Stromal cell of bone marrow (primary cell): ENCODE measurements around the gene PDE3B.

Experiments used
- DNase-seq: peaks from one replicate; pipeline ENCODE4 v3.0.0-alpha.2; 2012; ENCODE audit warnings: low read depth

PDE3B gene

DNA sequence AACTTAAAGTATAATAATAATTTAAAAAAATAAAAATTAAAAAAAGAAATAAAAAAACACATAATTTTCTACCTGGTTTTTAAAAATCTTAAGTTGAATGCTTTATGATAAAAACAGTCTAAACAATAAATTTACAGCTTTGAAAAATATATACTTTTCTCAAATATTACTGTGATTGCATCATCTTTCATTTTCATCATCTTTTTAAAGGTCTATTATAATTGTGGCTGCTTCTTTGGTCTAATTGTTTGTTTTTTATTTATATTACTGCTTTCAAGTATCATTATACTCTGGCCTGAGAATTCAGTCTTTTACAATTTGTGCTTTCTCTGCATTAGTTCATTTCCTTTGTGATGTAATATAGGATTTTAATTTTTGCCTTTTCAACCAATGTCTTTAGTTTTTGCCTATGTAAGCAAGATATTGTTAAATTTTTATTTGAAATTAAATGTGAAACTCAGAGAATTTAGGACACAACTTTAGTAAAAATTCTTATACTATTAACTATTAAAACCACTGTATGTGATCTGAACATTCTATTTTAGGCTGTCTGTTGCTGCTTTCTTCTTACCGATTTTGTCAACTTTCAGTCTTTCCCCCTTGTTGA, 241.2 kb downstream of the PDE3B start:
- DNase-seq = no peak

DNA sequence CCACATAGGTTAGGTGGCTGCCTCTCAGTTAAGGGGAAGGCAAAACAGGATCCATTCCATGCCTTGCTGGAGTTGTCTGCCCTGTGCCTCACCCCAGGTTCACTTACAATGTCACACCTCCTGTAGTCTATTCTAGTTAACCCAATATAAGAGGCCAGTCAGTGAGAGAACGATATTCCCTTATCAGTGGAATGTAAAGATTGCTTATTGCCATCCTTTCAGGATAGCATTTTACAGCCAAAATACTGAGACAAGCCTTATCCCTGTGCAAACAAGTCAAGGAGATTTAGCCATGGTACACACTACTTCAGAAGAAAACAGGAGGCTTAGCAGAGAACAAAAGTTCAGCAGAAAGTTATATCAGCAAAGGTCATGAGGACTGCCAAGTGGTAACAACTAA, 242.9 kb downstream of the PDE3B start:
- DNase-seq = no peak

DNA sequence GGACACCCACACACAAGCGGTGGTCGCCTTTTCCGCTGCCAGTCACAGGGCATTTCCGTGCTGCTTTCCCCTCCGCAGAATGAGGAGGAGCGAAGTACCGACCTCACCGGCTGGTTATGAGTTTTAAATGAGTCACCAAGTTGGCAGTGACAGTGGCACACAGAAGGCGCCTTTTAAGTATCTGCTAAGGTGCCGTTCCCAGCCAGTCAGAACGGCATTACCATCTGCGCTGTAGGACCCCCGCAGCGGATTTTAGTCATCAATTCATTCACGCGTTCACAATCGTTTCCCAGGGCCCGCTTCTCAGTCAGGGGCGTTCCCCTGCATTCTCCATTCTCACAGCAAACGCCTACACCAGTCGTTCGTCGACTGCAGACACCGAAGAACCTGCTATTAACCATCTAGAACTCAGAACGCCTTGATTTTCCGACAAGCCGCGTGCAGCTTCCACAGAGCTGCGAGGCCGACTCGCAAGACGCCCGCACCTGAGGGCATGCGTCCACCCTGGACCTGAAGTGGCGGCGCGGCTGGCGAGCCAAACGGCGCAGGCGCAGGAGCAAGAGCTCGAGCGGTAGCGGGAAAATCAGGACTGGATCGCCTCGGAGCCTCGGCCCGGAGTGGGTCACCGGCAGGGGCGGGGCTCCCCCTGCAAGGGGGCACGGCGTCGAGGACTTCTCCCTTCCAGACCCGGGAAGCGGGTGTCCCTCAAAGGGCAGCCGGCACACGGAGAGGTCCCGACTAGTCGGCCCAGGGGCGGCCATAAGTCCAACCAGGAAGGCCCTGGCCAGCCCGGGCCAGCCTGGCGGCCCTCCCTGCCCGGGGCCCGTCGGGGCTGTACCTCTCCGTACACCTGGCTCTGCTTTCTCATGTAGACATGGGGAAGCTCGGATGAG, 247.8 kb downstream of the PDE3B start:
- peak; percentile 63 for DNase-seq

DNA sequence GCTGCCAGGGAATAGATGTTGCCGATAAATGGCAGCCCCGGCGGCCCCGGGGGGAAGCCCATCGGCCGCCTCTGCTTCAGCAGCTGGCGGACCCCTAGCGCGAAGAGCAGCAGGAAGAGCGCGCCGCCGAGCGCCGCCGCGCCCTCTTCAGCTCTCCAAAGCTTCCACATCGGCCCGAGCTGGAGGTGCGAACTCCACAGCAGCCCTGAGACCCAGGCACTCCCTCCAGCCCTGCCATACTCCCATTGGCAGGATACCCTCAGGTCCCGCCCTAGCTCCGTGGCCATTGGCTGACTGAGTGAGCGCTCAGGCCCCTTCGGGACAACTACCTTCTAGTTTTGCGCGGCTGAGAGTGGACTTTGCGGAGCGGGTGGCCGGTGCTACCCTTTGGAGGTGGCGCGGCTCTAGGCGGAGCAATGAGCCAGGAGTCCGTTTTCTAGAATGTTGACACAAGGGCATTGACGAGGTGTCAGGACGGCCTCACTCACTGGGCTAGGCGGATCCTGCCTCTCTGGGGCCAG, 248.5 kb downstream of the PDE3B start, which contains the start of gene CYP2R1:
CYP2R1 (minus strand) TSS at position 196 of the 521 bp plus-strand sequence; CDS start at position 170, 26 bp downstream.
- DNase-seq = peak; percentile 93

DNA sequence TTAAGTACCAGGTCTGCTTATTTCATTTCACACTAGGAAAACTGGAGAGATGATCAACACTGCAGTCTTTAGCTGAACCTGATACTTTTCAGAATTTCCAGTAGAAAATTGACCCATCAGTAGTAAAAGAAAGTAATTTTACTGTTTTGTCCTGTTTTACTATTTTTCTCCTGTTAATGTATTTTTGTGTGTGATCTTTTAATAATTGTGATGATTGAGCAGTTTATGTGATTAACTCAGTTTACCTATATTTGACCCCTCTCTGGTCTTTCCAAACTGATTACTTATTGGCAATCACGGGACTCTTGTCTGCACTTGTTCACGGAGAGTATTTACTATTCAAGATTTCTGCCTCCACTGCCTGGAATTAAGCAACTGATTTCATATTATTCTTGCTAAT, 249.0 kb downstream of the PDE3B start:
- no peak for DNase-seq

DNA sequence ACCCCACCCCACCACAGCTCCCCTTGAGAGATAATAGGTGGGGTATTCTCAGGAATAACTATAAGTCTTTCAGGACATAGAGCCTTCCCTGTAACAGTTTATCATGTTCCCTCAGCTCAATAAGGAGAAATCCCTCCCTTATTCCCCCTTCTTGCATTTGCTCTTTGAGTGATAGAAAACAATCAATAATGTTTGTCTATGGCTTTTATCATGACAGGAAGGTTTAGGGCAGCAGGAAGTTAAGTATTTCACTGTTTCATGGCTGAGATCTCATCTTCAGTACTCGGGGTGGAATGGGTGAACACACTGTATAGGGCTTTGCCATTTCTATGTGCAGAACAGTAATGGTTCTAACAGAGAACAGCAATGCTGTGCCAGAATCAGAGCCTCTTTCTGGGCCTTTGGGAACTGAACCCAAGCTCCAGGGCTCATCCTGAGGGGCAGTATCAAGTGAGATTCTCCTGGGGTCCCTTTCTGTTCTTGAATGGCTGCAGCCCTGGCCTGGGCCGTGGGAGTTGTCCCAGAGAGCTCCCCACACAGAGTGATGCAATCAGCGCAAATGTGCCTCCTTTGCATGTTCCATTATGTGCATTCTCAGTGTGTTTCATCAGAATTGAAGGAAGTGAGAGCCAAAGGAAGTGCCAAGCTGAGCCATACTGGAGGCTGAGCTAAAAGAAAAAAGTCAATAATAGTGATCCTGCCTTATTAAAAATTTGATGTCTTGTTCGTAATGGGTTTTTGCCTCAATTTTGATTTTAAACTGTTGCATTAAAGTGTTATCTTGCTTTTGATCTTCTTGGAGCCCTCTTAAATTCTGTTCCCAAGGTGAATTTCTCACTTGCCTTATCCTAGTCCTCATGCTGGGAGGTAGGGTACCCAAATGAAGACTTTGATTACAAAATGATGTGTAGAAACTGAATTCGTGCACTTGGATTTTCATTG, 251.3 kb downstream of the PDE3B start:
- peak; percentile 28 for DNase-seq

DNA sequence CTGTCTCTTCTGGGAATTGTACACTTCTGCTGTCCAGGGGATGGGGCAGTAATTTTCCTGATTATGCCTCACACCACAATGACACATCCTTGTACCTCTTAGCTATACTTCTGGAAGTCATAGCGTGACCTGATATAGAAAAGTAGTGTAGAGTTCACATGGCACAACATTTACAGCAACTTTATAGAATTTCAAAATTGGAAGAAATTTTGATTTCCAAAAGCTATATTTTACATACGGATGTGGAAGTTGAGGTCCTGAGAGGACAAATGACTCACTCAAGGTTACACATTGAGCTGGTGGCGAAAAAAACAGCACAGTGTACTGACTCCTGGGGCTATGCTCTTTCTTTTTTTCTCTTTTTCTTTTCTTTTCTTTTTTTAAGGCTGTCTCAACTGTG, 254.8 kb downstream of the PDE3B start:
- DNase-seq = no peak

DNA sequence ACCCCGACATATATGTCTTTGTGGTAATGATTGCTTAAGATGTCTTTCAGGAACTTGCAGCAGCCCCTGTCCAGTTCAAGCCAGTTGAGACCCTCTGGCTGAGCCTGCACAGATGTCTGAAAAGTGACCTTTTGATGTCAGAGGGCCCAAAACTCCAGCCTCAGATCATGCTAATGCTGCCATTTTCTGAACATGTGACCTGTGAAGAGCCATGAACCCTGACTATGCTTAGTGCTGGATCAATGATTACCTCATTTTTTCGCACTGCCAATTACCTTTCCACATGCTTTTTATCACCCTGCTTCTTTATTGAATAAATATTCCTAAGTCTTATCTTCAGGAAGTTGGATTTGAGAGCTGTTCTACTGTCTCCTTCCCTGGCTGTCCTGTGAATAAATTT, 255.3 kb downstream of the PDE3B start:
- DNase-seq = no peak

DNA sequence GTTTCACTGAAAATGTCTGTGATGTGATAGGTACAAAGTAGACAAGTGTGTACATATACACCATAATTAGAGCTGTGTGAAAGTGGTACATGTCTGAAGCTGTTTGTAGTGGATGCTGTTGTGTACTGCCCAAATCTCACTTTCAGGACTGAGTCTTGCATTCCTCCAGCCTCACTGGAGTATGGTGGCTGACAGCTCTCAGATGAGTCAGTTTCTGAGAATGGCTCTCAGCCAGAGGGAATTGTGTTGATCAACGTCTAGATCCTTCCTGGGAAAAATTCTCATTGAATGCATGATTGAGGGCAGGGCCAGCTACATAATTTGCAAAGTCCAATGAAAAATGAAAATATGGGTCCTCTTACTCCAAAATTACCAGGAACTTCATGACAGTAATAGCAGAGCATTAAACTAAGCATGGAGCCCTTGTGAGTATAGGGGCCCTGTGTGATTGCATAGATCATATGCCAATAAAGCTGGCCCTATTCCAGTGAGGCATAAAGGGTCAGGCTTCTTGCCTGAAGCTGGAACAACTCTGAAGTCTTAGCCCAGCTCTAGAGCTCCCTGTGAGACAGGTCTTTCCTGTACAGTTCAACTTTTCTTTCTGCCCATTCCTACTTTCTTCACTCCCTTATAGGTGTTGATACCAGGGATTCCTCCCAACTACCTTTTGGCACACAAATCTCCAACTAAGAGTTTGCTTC, 259.2 kb downstream of the PDE3B start:
- DNase-seq = peak; percentile 47

DNA sequence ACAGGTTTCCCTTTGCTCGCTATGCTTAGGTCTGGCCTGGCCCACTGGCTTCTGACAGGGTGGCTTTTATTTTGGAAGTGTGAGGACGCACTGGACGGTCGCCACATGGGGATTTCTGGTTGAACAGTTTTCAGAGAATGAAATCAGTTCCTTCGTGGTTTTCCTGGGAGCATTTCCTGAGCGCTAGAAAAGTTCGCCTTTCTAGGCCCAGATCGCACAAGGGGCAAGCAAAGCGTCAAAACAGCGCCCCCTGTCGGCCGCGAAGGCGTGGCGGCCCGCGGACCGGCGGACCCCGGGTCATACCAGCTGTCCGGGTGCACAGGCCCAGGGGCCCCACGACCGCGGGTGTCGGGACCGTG, 261.1 kb downstream of the PDE3B start:
- DNase-seq = peak; percentile 31

DNA sequence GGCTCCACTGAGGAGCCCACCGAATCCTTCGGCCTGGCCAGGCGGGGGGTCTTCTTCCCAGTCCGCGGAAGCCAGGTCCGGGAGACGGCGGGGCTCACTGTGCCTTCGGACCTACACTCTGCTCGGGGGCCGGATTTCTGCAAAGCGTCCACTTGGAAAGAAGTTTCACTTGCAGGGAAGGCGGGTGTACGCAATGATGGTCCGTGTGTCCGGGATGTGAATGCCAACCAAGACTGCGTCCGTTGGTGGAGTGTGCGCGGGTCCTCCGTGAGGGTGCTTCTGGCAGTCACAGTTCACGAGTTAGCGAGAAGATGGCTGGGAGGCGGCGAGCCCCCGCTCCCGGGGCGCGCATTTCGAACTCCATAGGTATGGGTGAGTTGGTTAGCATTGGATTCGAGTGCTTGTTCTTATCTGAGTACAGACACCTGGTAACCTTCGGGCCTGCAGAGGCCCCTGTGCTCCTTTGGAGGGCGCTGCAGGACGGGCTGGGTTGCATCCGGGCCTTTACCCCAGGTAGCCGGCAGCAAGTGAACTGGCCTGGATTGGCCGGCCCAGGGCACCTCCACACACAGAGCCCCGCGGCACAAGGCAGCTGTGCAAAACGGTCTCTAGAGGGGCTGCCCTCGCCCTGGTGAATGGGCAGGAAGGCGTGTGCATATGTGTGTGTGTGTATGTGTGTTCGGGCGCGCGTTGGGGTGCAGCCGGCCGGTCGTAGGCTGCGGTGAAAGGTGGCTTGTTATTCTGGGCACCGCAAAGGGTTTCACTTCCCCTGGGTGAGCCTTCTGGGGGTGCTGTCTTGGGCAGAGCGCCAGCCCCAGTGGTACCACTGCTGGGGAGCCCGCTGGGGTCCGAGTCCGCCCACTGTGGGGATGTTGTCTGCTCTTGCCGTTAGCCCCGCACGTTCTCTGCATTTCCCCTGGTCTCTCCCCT, 261.8 kb downstream of the PDE3B start:
- DNase-seq = no peak

DNA sequence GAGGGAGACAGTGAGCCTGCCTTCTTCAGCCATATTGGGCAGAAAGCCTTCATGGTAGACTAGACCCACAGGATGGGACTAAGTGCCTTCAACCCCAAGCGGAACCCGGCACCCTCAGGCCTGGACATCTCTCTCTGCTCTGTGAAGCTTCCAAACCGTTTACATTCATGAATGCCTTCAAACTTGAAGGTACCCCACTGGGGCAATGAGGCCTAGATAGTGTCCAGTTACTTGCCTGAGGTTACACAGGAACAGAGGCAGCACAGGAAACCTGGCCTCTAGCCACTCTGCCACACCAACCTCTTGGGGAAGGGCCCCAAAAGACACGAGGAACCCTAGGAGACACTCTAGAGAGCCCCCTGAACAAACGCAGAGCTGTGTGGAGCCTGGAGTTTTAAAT, 263.0 kb downstream of the PDE3B start:
- DNase-seq = no peak

DNA sequence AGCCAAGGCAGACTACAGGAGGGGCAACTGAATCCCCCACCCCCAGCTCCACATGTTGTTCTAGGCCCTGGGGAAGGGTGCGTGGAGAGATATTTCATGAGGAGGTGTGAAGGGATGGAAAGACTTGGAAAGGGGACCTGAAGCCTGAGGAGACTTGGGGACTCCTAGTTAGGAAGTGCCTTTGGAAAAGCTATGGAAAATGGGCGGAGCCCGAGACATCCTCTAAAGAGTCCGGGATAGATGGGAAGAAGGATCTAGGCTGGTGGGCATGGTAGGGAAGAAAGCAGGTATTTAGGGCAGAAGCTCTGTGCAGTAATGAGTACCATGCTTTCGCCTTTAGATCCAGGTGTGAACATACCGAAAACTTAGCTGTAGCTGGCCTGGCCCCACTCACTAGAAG, 263.4 kb downstream of the PDE3B start:
- no peak for DNase-seq

DNA sequence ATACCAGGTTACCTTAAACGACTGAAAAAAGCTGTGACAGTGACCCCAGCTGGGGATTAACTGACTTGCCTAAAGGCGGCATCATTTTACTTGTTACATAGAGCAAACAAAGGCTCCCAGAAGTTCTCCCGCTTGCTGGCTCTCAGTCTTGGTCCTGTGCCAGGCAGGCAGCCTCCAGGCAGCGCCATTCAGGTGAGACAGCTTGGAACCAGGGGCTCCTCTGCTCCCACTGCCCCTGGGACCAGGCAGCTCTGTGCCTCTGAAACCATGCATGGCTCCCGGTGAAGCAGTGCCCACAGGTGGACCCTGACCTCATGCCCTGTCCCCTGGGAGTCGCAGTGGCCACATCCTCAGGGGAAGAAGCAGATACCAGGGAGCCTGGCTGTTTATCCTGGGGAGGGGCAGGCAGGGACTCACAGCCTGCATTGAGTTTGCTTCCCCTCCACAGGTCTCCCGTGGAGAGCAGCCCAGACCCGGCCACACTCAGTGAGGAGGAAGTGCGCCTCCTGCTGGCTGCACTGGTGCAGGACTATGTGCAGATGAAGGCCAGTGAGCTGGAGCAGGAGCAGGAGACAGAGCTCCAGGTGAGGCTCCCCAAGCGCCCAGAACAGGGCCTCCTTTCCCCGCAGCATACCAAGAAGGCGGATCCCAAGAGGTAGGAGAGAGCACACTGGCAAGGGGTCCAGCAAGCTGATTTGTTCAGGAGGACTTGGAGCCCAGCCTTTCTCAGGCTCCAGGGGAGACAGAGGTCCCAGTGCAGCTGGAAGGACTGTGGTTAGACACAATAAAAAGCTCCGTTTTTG, 264.0 kb downstream of the PDE3B start:
- DNase-seq = no peak

DNA sequence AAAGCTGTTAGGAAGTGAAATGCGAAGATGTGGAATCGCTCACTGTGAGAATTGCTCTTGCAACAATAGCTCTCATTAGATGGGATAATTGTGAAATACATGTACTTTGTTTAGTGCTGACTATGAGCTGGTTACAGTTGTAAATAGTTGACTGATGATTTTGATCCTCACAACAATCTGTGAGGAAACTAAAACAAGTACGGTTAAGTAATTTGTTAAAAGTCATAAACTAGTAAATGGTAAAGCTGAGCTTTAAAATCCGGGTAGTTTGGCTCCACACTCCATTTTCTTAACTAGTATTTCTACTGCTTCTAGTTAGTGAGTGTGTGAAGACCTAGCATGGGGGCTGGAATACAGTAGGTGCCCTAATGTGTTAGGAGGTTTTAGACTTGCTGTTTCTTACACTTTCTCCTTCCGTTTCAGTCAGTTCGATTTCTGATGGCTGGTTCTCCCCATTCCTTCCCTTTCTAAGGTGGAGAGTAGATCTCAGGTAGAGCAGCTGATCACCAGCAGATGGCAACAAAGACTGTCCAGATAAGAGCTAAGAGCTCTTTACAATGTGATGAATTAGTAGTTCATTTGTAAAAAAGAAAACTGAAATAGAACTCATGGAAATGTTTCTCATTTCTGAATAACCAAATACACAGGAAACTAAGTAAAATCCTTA, 264.7 kb downstream of the PDE3B start:
- no peak for DNase-seq

DNA sequence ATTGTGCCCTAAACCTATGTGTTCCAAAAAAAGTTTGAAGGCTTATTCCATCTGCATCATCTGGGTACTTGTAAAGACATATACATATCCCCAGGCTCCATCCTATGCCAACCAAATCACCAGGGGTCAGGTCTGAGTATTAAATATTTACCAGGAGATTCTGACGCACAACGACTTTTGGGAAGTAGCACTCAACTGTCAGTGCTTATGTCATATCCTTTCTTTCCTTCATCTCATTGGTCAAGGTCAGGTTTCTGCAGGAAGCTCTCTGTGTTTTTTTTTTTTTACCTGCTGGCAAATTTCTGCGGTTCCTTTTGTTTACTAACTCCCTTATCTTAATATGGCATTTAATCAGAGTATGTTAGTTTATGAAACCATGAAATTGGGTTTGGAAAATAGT, 270.9 kb downstream of the PDE3B start:
- no peak for DNase-seq

DNA sequence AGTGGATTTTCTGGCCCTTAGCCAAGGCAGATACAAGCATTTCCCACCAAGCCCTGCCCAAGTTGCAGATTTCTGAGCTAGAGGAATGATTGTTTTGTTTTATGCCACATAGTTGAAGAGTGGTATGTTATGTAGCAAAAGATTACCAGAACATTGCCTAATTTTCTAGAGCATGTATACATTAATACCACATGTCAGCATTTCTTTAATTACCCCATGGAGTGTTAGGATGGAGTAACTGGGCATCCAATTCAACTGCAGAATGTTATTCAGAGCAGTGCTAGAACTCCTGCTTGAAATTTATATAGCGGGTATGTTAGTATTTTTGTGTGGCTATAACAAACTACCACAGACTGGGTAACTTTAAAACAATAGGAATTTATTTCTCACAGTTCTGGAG, 272.8 kb downstream of the PDE3B start:
- DNase-seq = no peak
